Esophagus squamous epithelium (tissue), 5 donors: ENCODE data around the gene SLC3A2. TPM values are rescaled to one million over a fixed set of nuclear protein-coding genes. Genes with fewer than 3 reads are reported as not detected.
A peak's percentile ranks its signal among the peaks of the same experiment; 100 is the strongest.

Experiments used
- DNase-seq: peaks from one replicate; lab custom pipeline; 2025; lab: John Stamatoyannopoulos, UW
- H3K27ac ChIP-seq, 4 donors: fragments of 200-600 bp; sonication (generic); one replicate each; pipeline ENCODE4 v1.5.1; 2016 to 2019; ENCODE audit warnings: mild to moderate bottlenecking in 1 of 4
- H3K27me3 ChIP-seq, 4 donors: fragments of 200-600 bp; sonication (generic); 1 replicate in 3 of 4; 2 replicates in 1 of 4; pipeline versions ENCODE4 v1.5.1 to v1.6.0; 2017 to 2021; ENCODE audit warnings: antibody characterized with exemption in 1 of 4
- H3K36me3 ChIP-seq, 3 donors: fragments of 200-600 bp; sonication (generic); one replicate each; pipeline ENCODE4 v1.5.1; 2016 to 2019
- H3K4me1 ChIP-seq, 3 donors: fragments of 200-600 bp; sonication (generic); one replicate each; pipeline ENCODE4 v1.5.1; 2017 to 2019
- H3K4me3 ChIP-seq, 4 donors: fragments of 200-600 bp; sonication (generic); 1 replicate in 3 of 4; 2 replicates in 1 of 4; pipeline ENCODE4 v1.5.1; 2016 to 2019; ENCODE audit warnings: mild to moderate bottlenecking in 2 of 4, moderate library complexity in 1 of 4
- H3K9me3 ChIP-seq, 3 donors: fragments of 200-600 bp; sonication (generic); one replicate each; pipeline ENCODE4 v1.5.1; 2016 to 2019
- CTCF ChIP-seq, 6 experiments: fragments of 450-650 bp in 4 of 6; fragments of 200-600 bp in 2 of 6; sonication (generic) in 2 of 6; IDR thresholded peaks; one replicate each; pipeline ENCODE4 v1.5.1; 2016 to 2019; ENCODE audit warnings: antibody characterized with exemption in 6 of 6, mild to moderate bottlenecking in 4 of 6, moderate library complexity in 4 of 6
- POLR2A ChIP-seq, 4 donors: fragments of 450-650 bp; IDR thresholded peaks; one replicate each; pipeline ENCODE4 v1.6.1; 2017; ENCODE audit warnings: antibody characterized with exemption in 4 of 4, mild to moderate bottlenecking in 4 of 4, moderate library complexity in 3 of 4
- WGBS, 2 donors: methylation state at CpG; one replicate each; pipeline ENCODE4 v1.1.5; 2018; 5-methylcytosine and 5-hydroxymethylcytosine counted together
- intact Hi-C: fragments of 100-400 bp; cut with DNase I; formaldehyde crosslinking; loops from one replicate; pipeline ENCODE4 v1.15.0; 2022
- total RNA-seq, 4 donors: library from RNA; depleted of rRNA; stranded (reverse); fragments of >200 nt; gene quantifications; one replicate each; pipeline ENCODE4 v1.1.0, GENCODE V29; 2016
- donor health status: DM: yes; HTN: yes; CAD: no.

SLC3A2 gene
- total RNA-seq, 4 donors from 2014 or later, result 132 to 373 (median 153) TPM

DNA sequence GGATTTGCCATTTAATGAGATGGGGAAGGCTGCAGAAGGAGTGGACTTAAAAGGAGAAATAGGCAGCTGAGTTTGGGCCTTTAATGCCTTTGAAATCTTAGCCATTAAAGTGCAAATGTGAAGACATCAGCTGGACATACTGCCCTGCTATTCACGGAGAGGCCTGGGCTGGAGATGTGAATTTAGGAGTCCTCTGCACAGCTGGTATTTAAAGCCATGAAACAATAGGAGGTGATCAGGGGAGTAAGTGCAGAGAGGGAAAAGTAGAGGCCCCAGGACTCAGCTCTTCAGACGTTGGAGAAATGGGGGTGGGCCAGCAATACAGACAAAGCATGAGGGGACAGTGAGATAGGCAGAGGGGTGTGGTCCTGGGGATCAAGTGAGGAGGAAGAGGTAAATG is 16.6 kb downstream of the SLC3A2 start:
- 51 to 64% methylated on average over 2 of the region's 2 CpGs for WGBS, 2 donors
- intact Hi-C loops, result no loop called here
- H3K27ac ChIP-seq, result no peak overlapping the region
- no peaks in the 10 kb centered on the region for H3K4me1 ChIP-seq
- no peaks in the 10 kb centered on the region for H3K9me3 ChIP-seq
- H3K36me3 ChIP-seq, result no peaks in the 10 kb centered on the region
- TF ChIP-seq CTCF (IDR thresholded peaks at IDR 0.05) (no peak), POLR2A (IDR thresholded peaks at IDR 0.05) (no peak)
- no peak for DNase-seq
- no peaks in the 10 kb centered on the region for H3K27me3 ChIP-seq
- no peak overlapping the region for H3K4me3 ChIP-seq

DNA sequence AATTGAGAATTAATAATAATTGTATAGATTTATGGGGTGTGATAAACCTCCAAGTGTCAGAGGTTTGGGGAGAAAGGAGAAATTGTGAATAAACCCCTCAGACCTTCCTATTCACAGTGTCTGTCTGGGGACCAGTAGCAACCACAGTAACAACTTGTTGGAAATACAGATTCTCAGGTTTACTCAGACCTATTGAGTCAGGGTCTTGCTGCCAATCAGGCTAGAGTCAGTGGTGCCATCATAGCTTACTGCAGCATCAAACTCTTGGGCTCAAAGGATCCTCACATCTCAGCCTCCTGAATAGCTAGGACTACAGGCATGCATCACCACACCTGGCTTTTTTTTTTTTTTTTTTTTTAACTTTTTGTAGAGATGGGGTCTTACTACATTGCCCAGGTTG is 17.3 kb downstream of the SLC3A2 start:
- H3K27me3 ChIP-seq, result no peaks in the 10 kb centered on the region
- H3K4me3 ChIP-seq, result no peak overlapping the region
- no peak for TF ChIP-seq CTCF (IDR thresholded peaks at IDR 0.05)
- TF ChIP-seq POLR2A (IDR thresholded peaks at IDR 0.05), result no peak
- intact Hi-C loops, result no loop called here
- H3K4me1 ChIP-seq, result no peaks in the 10 kb centered on the region
- H3K36me3 ChIP-seq, result no peaks in the 10 kb centered on the region
- H3K9me3 ChIP-seq, result no peaks in the 10 kb centered on the region
- no peak overlapping the region for H3K27ac ChIP-seq
- no peak for DNase-seq

GRCh38 chr11:62902932-62903331 is 22.2 kb downstream of the SLC3A2 start:
- TF ChIP-seq POLR2A (IDR thresholded peaks at IDR 0.05) (no peak), CTCF (IDR thresholded peaks at IDR 0.05) (no peak)
- intact Hi-C loops, result no loop called here
- H3K36me3 ChIP-seq, result no peaks in the 10 kb centered on the region
- peaks cover 0 to 20% (median 0%) of the 10 kb centered on the region in 3 donors for H3K4me1 ChIP-seq
- no peaks in the 10 kb centered on the region for H3K9me3 ChIP-seq
- no peak overlapping the region for H3K27ac ChIP-seq
- DNase-seq, result no peak
- H3K27me3 ChIP-seq, result peaks cover 0 to 5% (median 0%) of the 10 kb centered on the region in 4 donors
- WGBS, 2 donors, result 20 to 29% methylated on average over 1 of the region's 1 CpG
- H3K4me3 ChIP-seq, result no peak overlapping the region

DNA sequence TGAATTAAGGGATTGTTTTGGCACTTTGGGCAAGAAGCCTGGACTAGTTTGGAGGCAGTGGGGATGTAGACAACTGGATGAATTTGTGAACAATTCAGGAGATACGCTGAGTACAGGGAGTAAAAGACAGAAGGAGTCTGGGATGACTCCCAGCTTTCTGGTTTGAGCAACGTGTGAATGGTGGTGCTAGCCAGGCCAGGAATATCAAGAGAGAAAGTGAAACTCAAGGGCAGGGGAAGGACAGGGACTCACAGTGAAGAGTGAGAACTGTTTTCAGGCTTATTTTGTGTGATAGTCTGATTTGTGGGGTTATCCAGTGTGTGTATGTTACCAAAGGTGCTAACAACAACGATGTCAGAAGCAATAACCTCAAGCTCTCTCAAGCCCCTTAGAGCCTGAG is 24.6 kb downstream of the SLC3A2 start:
- DNase-seq, result no peak
- Histone ChIP-seq H3K36me3 (no peaks in the 10 kb centered on the region), H3K9me3 (no peaks in the 10 kb centered on the region), H3K27me3 (peaks cover 0 to 5% (median 0%) of the 10 kb centered on the region in 4 donors), H3K4me3 (no peak overlapping the region), H3K4me1 (peaks cover 12 to 42% (median 13%) of the 10 kb centered on the region in 3 donors), H3K27ac (no peak overlapping the region)
- 15 to 30% methylated on average over 3 of the region's 3 CpGs for WGBS, 2 donors
- intact Hi-C loops, result no loop called here
- TF ChIP-seq POLR2A (IDR thresholded peaks at IDR 0.05), result no peak
- TF ChIP-seq CTCF (IDR thresholded peaks at IDR 0.05), result no peak

DNA sequence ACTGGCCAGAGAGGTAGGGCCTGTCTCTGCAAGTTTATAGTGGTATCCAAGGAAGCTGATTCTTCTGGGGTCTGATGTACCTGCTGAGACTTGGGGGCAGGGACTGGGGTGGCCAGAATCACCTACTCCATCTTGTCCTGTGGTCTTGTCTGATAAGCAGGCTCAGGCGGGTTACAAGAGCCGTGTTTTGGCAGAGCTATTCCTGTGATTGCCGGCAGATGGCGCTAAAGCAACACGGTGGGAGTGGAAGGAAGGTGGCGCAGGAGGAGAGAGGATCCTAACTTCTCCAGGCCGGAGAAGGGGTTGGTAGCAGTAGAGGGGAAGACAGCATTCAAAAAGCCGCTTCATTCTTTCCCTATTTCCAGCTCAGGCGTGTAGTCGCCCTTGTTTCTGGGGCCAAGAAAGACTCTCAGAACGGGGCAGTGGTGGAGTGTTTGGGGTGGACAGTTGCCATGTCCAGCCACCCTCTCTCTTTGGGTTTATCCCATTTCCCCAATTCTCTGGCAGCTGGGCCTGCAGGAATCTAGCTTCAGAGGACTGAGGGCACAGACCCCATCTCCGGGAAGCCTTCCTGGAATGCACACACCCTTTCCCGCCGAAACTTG is 25.3 kb downstream of the SLC3A2 start:
- no peak for TF ChIP-seq POLR2A (IDR thresholded peaks at IDR 0.05)
- peak; percentile 93 to 98 (median 98) for TF ChIP-seq CTCF (IDR thresholded peaks at IDR 0.05)
- Histone ChIP-seq H3K27ac (no peak overlapping the region), H3K36me3 (no peaks in the 10 kb centered on the region), H3K9me3 (no peaks in the 10 kb centered on the region), H3K4me1 (peaks cover 12 to 42% (median 13%) of the 10 kb centered on the region in 3 donors), H3K27me3 (peaks cover 0 to 5% (median 0%) of the 10 kb centered on the region in 4 donors), H3K4me3 (no peak overlapping the region)
- peak; percentile 12 for DNase-seq
- 2 to 20% methylated on average over 8 to 14 of the region's 14 CpGs for WGBS, 2 donors
- intact Hi-C loops, result loop anchor here (2.0 kb wide), 1 partner anchor 119 kb away; no protein-coding TSS in a partner anchor
